ENCODE measurements around the gene MARCKSL1.

- no peak for TF ChIP-seq CTCF (IDR thresholded peaks at IDR 0.05)
- TF ChIP-seq POLR2A (IDR thresholded peaks at IDR 0.05), result no peak
Measured at GRCh38 chr1:32291145-32291707, 44.8 kb downstream of the MARCKSL1 start.

All from esophagus squamous epithelium (tissue), 4 donors.